Activated CD4-positive, alpha-beta T cell treated with anti-CD3 and anti-CD28 coated beads for 24 hours (primary cell): ENCODE measurements around the gene SYTL5.
"Not testable (repeated sequence)": the region's sequence is repeated elsewhere in the genome, so short reads cannot be mapped to it uniquely, and the experiment has no call there.

Experiments
- DNase-seq, 2 donors: peaks; one replicate each; pipeline ENCODE4 v3.0.0-alpha.2; 2020; ENCODE audit warnings: low read depth in 2 of 2

The SYTL5 gene

GRCh38 chrX:38006291-38006690, at the start of gene SYTL5:
SYTL5 (plus strand) TSS chrX:38006553; CDS start chrX:38033890, 27,337 bp downstream.
- no peak for DNase-seq

- no peak for DNase-seq
Observed at GRCh38 chrX:37958525-37959211, 47.7 kb upstream of the SYTL5 start.

GRCh38 chrX:37959212-37960021, 46.9 kb upstream of the SYTL5 start:
- no peak for DNase-seq

- DNase-seq, result no peak
Observed at GRCh38 chrX:37961118-37961517, 45.2 kb upstream of the SYTL5 start.

- no peak for DNase-seq
Observed at GRCh38 chrX:37967714-37968113, 38.6 kb upstream of the SYTL5 start.

GRCh38 chrX:37975421-37975820, 30.9 kb upstream of the SYTL5 start:
- DNase-seq, result no peak

GRCh38 chrX:37976153-37976552, 30.2 kb upstream of the SYTL5 start:
- no peak for DNase-seq

- DNase-seq, result no peak
Observed at GRCh38 chrX:37984880-37985279, 21.5 kb upstream of the SYTL5 start.

GRCh38 chrX:37986893-37987292, 19.5 kb upstream of the SYTL5 start:
- no peak for DNase-seq

- DNase-seq, result no peak
Observed at GRCh38 chrX:37989304-37989703, 17.0 kb upstream of the SYTL5 start.

- not testable (repeated sequence) for DNase-seq
Observed at GRCh38 chrX:37991303-37991702, 15.1 kb upstream of the SYTL5 start.

GRCh38 chrX:37993176-37993575, 13.2 kb upstream of the SYTL5 start:
- DNase-seq, result no peak

- DNase-seq, result no peak
Observed at GRCh38 chrX:37993837-37994619, 12.3 kb upstream of the SYTL5 start.

- DNase-seq, result no peak
Observed at GRCh38 chrX:37995428-37995827, 10.9 kb upstream of the SYTL5 start.

GRCh38 chrX:37997096-37997495, 9.3 kb upstream of the SYTL5 start:
- no peak for DNase-seq

GRCh38 chrX:37998586-37999262, 7.6 kb upstream of the SYTL5 start:
- DNase-seq, result no peak

- no peak for DNase-seq
Observed at GRCh38 chrX:38000706-38001105, 5.6 kb upstream of the SYTL5 start.

GRCh38 chrX:38004046-38004445, 2.3 kb upstream of the SYTL5 start:
- no peak for DNase-seq

- DNase-seq, result no peak
Observed at GRCh38 chrX:38006778-38007177, 425 bp downstream of the SYTL5 start.

- DNase-seq, result no peak
Observed at GRCh38 chrX:38008658-38009057, 2.3 kb downstream of the SYTL5 start.

- no peak for DNase-seq
Observed at GRCh38 chrX:38009641-38010040, 3.3 kb downstream of the SYTL5 start.
